A549 (cell line): ENCODE measurements around the gene DNAJB12. TPM values are rescaled to one million over a fixed set of nuclear protein-coding genes. Genes with fewer than 3 reads are reported as not detected.
"Not testable (repeated sequence)": the region's sequence is repeated elsewhere in the genome, so short reads cannot be mapped to it uniquely, and the experiment has no call there.

Source experiments
- ATAC-seq, 2 experiments: fragments of 200-7000 bp in 1 of 2; fragments of >200 bp in 1 of 2; cut with Nextera tagmentation in 1 of 2; cut with Tn5 transposase in 1 of 2; 3 replicates each; pipeline versions ENCODE4 v1.8.0 to v1.9.1; 2018 to 2020; ENCODE audit warnings: mild to moderate bottlenecking in 1 of 2, moderate library complexity in 1 of 2
- CTCF ChIA-PET: fragments of 300-600 bp; sonication (Branson Sonifier 250); formaldehyde crosslinking; extraction: SDS; loops from one replicate; lab custom pipeline; 2021; ENCODE audit warnings: antibody characterized with exemption, inconsistent platforms; lab: Yijun Ruan, JAX
- POLR2A ChIA-PET: fragments of 350-600 bp; formaldehyde crosslinking; extraction: SDS; loops from one replicate; lab custom pipeline; 2021; ENCODE audit warnings: antibody characterized with exemption, inconsistent platforms; lab: Yijun Ruan, JAX
- DNase-seq, 2 experiments: peaks; one replicate each; pipeline versions ENCODE4 v3.0.0 to v3.0.0-alpha.2; 2011 to 2016; ENCODE audit warnings: low read depth in 1 of 2, low spot score in 1 of 2
- FAIRE-seq: peaks from 2 replicates; lab custom pipeline; 2011; peaks lifted over from hg19 to GRCh38; lab: Jason Lieb, UNC
- H3K27ac ChIP-seq, 2 experiments: fragments of >200 bp; sonication (Bioruptor Twin); formaldehyde crosslinking; 3 replicates each; pipeline ENCODE4 v1.5.1; 2016 to 2017
- H3K4me1 ChIP-seq: fragments of >200 bp; sonication (Bioruptor Twin); formaldehyde crosslinking; 3 replicates; pipeline ENCODE4 v1.6.1; 2016
- H3K4me2 ChIP-seq: fragments of >200 bp; sonication (Bioruptor Twin); formaldehyde crosslinking; 3 replicates; pipeline ENCODE4 v1.6.1; 2016
- H3K4me3 ChIP-seq: fragments of >200 bp; sonication (Bioruptor Twin); formaldehyde crosslinking; 3 replicates; pipeline ENCODE4 v1.5.1; 2016
- H3K9me3 ChIP-seq: fragments of >200 bp; sonication (Bioruptor Twin); formaldehyde crosslinking; 3 replicates; pipeline ENCODE4 v1.6.1; 2016
- BHLHE40 ChIP-seq: IDR thresholded peaks from 2 replicates; pipeline ENCODE4 v1.6.1; 2012; ENCODE audit warnings: low read depth, low read length, inconsistent platforms
- EHMT2 ChIP-seq: fragments of 200-600 bp; sonication (generic); IDR thresholded peaks from 2 replicates; pipeline ENCODE4 v1.6.1; 2016; ENCODE audit warnings: antibody characterized with exemption, low read depth, mild to moderate bottlenecking, moderate library complexity
- FOXS1 ChIP-seq: fragments of 250-450 bp; sonication (Bioruptor Pico); IDR thresholded peaks from 2 replicates; pipeline ENCODE4 v1.5.0; 2020; ENCODE audit warnings: mild to moderate bottlenecking, moderate library complexity
- HDAC2 ChIP-seq: fragments of 200-600 bp; sonication (generic); IDR thresholded peaks from 2 replicates; pipeline ENCODE4 v1.6.1; 2016
- HEYL ChIP-seq: fragments of 250-450 bp; sonication (Bioruptor Pico); IDR thresholded peaks from 2 replicates; pipeline ENCODE4 v1.8.0; 2021; ENCODE audit warnings: mild to moderate bottlenecking, moderate library complexity
- HOXA7 ChIP-seq: fragments of 250-450 bp; sonication (Bioruptor Pico); IDR thresholded peaks from 2 replicates; pipeline ENCODE4 v1.5.0; 2020; ENCODE audit warnings: mild to moderate bottlenecking, moderate library complexity
- JUNB ChIP-seq: fragments of >200 bp; sonication (Bioruptor Twin); formaldehyde crosslinking; IDR thresholded peaks from 2 replicates; pipeline ENCODE4 v1.6.1; 2016
- MAFK ChIP-seq: fragments of 450-650 bp; IDR thresholded peaks from 2 replicates; pipeline ENCODE4 v1.6.1; 2014; ENCODE audit not compliant: partially characterized antibody
- MYC ChIP-seq: IDR thresholded peaks from 2 replicates; pipeline ENCODE4 v1.6.1; 2012; ENCODE audit warnings: mild to moderate bottlenecking, inconsistent platforms, low read length, improper control_type of control experiment, borderline replicate concordance
- NPAS2 ChIP-seq: fragments of 250-450 bp; sonication (Bioruptor Pico); IDR thresholded peaks from 2 replicates; pipeline ENCODE4 v1.8.0; 2022; ENCODE audit warnings: mild to moderate bottlenecking, moderate library complexity, borderline replicate concordance
- PHF8 ChIP-seq: fragments of 200-600 bp; sonication (generic); IDR thresholded peaks from 2 replicates; pipeline ENCODE4 v1.6.1; 2016; ENCODE audit warnings: low read depth, mild to moderate bottlenecking, antibody characterized with exemption, moderate library complexity, borderline replicate concordance
- POLR2A ChIP-seq: IDR thresholded peaks from 2 replicates; pipeline ENCODE4 v1.6.1; 2012; ENCODE audit warnings: mild to moderate bottlenecking, low read length
- SMC3 ChIP-seq: fragments of >200 bp; sonication (Bioruptor Twin); formaldehyde crosslinking; IDR thresholded peaks from 3 replicates; pipeline ENCODE4 v1.6.1; 2018; ENCODE audit warnings: inconsistent platforms
- USF2 ChIP-seq: fragments of 450-650 bp; IDR thresholded peaks from 2 replicates; pipeline ENCODE4 v1.6.1; 2014; ENCODE audit warnings: antibody characterized with exemption
- ZNF302 ChIP-seq: fragments of 250-450 bp; sonication (Bioruptor Pico); IDR thresholded peaks from 2 replicates; pipeline ENCODE4 v1.9.0; 2021; ENCODE audit warnings: inconsistent platforms, mild to moderate bottlenecking, moderate library complexity
- ZSCAN20 ChIP-seq: fragments of 250-450 bp; sonication (Bioruptor Pico); IDR thresholded peaks from 2 replicates; pipeline ENCODE4 v1.8.0; 2022; ENCODE audit warnings: mild to moderate bottlenecking, moderate library complexity
- WGBS: methylation state at CpG from one replicate; pipeline ENCODE4 v1.1.6; 2017; ENCODE audit errors: missing lambda C conversion rate; 5-methylcytosine and 5-hydroxymethylcytosine counted together
- polyA plus RNA-seq, 4 experiments: library from polyadenylated mRNA; depleted of rRNA in 3 of 4; stranded (reverse); fragments of >200 nt; fragmentation: RNase III in 1 of 4; extraction: RNeasy Plus Mini Kit Qiagen cat#74134 plus additional on column Dnase treatment in 1 of 4; gene quantifications; 2 replicates in 3 of 4; 3 replicates in 1 of 4; pipeline ENCODE4 v1.2.3, GENCODE V29; 2011 to 2017
- TF ChIP-seq, protein P1 (sequence below): IDR thresholded peaks from 2 replicates; pipeline ENCODE4 v1.6.1; 2012

DNAJB12 gene
- polyA plus RNA-seq, 2 of the 4 experiments (the other 2 are of a cell fraction) = 21.5 to 26.7 TPM

GRCh38 chr10:72349438-72349837 lies 5.3 kb downstream of the DNAJB12 start:
- ChIA-PET POLR2A (interaction anchor here (1.3 kb wide), 1 partner anchor 76 kb away, joined by 3 read pairs; no protein-coding TSS in a partner anchor), CTCF (interaction anchor here (1.0 to 10.0 kb wide), 5 partner anchors 11 to 453 kb away, joined by 3 to 88 read pairs (median 5); no protein-coding TSS in a partner anchor)
- DNase-seq = no peak
- no peak for ATAC-seq
- FAIRE-seq = no peak
- H3K27ac ChIP-seq = no peak overlapping the region
- H3K4me1 ChIP-seq = peaks cover 9% of the 10 kb centered on the region; the same call in 2 of the 3 replicates
- H3K9me3 ChIP-seq = no peaks in the 10 kb centered on the region
- no peak overlapping the region for H3K4me2 ChIP-seq
- H3K4me3 ChIP-seq = no peak overlapping the region
- no peak for TF ChIP-seq EHMT2
- TF ChIP-seq MYC = no peak
- TF ChIP-seq ZNF302 (CRISPR knock-in tag) = no peak
- 95% methylated on average over 2 of the region's 2 CpGs for WGBS

DNA sequence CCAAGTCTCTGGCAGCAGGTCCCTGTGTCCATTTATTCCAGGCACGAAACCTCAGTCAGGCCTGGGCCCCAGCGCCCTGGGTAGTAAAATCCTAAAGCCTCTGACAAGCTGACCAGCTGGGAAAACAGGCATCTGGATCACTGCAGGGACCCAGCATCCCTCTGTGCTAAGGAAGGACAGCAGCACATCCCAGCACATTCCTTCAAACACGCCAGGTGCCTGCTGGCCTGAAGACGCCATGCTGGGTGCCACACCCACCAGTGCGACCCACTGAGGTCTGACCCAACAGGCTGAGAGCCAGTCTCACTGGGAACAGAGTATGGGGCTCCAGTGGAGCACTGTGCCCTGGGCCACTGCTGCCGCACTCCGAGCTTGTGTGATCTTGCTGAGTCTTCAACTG lies 6.4 kb downstream of the DNAJB12 start:
- H3K27ac ChIP-seq = no peak overlapping the region
- no peak for DNase-seq
- ATAC-seq = no peak; a peak in 1 of 6 replicates
- FAIRE-seq = no peak
- no peak overlapping the region for H3K4me3 ChIP-seq
- H3K4me1 ChIP-seq = peaks cover 6% of the 10 kb centered on the region; the same call in 2 of the 3 replicates
- no peak overlapping the region for H3K4me2 ChIP-seq
- CTCF ChIA-PET = interaction anchor here (0.6 to 10.0 kb wide), 3 partner anchors 10 to 401 kb away, joined by 3 to 88 read pairs (median 3); no protein-coding TSS in a partner anchor
- POLR2A ChIA-PET = interaction anchor here (1.3 kb wide), 1 partner anchor 75 kb away, joined by 3 read pairs; no protein-coding TSS in a partner anchor
- TF ChIP-seq SMC3 = no peak
- no peak for TF ChIP-seq HEYL (CRISPR knock-in tag)
- no peak for TF ChIP-seq JUNB
- no peak for TF ChIP-seq ZSCAN20 (CRISPR knock-in tag)
- no peak for TF ChIP-seq PHF8
- no peak for TF ChIP-seq FOXS1 (CRISPR knock-in tag)
- TF ChIP-seq, protein P1, sequence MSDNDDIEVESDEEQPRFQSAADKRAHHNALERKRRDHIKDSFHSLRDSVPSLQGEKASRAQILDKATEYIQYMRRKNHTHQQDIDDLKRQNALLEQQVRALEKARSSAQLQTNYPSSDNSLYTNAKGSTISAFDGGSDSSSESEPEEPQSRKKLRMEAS = no peak
- TF ChIP-seq BHLHE40 = no peak
- no peak for TF ChIP-seq MYC
- no peak for TF ChIP-seq MAFK
- TF ChIP-seq EHMT2 = no peak
- TF ChIP-seq HDAC2 = no peak
- no peak for TF ChIP-seq USF2
- TF ChIP-seq NPAS2 (CRISPR knock-in tag) = no peak
- H3K9me3 ChIP-seq = no peaks in the 10 kb centered on the region
- WGBS = 88% methylated on average over 7 of the region's 7 CpGs

GRCh38 chr10:72346117-72346516 lies 8.6 kb downstream of the DNAJB12 start:
- H3K4me2 ChIP-seq = not testable (repeated sequence)

GRCh38 chr10:72344932-72345331 lies 9.8 kb downstream of the DNAJB12 start:
- FAIRE-seq (no peak), ATAC-seq (no peak), DNase-seq (no peak)
- CTCF ChIA-PET = interaction anchor here (0.9 to 10.0 kb wide), 3 partner anchors 6 to 489 kb away, joined by 3 to 88 read pairs (median 10); no protein-coding TSS in a partner anchor
- Histone ChIP-seq H3K4me3 (no peak overlapping the region), H3K4me2 (no peak overlapping the region), H3K27ac (no peak overlapping the region), H3K9me3 (no peaks in the 10 kb centered on the region), H3K4me1 (peaks cover 4% of the 10 kb centered on the region)
- WGBS = 94% methylated on average over 10 of the region's 11 CpGs
- POLR2A ChIA-PET = no interaction called here
- TF ChIP-seq HOXA7 (CRISPR knock-in tag) (no peak), POLR2A (no peak)

More at GRCh38 chr10:72346117-72346516, 8.6 kb downstream of the DNAJB12 start:
- 95% methylated on average over 7 of the region's 7 CpGs for WGBS
- H3K27ac ChIP-seq, DNase-seq, H3K4me1 ChIP-seq, FAIRE-seq, H3K9me3 ChIP-seq, ATAC-seq, H3K4me3 ChIP-seq, POLR2A ChIA-PET: not testable (repeated sequence)
- CTCF ChIA-PET = interaction anchor here (0.7 to 10.0 kb wide), 2 partner anchors 8 to 783 kb away, joined by 3 to 88 read pairs; no protein-coding TSS in a partner anchor
